T-helper 22 cell (primary cell): ENCODE measurements around the gene TPM4.
"Not testable (repeated sequence)": the region's sequence is repeated elsewhere in the genome, so short reads cannot be mapped to it uniquely, and the experiment has no call there.

Experiments
- DNase-seq: peaks from one replicate; pipeline ENCODE4 v3.0.0-alpha.2; 2020; ENCODE audit warnings: low read depth

The TPM4 gene

DNA sequence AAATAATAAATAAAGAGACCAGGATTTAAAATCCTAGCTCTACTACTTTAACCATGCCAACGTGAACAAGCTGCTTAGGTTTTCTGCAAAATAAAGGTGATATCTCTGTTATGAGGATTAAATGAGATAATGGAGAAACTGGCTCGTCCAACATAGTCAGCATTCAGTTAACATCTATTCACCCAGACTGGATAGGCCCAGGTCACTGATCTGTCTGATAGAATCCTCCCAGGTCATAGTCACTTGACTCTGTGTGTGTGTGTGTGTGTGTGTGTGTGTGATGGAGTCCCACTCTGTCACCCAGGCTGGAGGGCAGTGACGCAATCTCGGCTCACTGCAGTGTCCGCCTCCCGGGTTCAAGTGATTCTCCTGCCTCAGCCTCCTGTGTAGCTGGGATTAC is 22.5 kb downstream of the TPM4 start:
- DNase-seq = no peak

DNA sequence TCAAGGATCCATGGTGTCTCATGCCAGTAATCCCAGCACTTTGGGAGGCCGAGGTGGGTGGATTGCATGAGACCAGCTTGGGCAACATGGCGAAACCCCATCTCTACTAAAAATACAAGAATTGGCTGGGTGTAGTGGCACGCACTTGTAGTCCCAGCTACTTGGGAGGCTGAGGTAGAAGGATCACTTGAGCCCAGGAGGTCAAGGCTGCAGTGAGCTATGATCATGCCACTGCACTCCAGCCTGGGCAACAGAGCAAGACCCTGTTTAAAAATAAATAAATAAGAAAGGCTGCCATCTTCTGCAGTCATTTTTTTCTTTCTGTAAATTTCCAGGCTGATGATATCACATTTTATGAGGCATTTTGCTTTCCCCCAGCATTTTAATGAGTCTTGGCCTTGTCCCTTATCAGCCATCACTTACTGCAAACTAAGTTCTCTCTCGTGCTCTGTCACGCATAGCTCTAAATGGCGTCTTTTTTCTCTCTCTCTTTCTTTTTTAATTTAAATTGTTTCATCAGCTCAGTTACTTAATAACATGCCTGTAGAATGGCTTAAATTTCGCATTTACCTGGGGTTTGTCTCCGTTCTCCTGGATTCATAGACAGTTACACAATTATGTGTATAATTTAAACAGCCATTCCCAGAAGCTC is 23.1 kb downstream of the TPM4 start:
- not testable (repeated sequence) for DNase-seq

DNA sequence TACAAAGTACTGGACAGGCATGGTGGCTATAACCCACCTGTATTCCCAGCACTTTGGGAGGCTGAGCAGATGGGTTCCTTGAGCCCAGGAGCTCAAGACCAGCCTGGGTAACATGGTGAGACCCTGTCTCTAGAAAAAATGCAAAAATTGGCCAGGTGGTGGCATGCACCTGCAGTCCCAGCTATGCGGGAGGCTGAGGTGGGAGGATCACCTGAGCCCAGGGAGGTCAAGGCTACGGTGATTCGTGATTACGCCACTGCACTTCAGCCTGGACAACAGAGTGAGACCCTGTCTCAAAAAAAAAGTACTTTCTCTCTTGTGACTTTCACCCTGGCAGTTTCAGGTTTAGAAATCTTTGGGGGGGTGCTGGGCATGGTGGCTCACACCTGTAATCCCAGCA is 24.2 kb downstream of the TPM4 start:
- no peak for DNase-seq

DNA sequence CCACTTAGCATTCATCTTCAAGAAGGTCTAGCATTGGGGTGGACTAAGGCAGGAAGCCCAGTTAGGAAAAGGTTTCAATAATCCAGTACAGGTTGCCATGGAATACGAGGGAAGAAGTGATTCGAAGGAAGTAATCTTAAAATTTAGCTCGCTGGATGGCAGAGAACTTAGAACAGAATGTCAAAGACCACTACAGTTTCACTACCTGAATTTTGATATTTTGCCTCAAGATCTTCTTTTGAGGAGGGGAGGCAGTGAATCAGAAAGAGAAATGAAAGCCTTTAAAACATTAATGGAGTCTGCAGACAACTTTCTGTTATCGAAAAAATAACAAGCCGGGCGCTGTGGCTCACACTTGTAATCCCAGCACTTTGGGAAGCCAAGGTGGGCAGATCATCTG is 28.4 kb downstream of the TPM4 start:
- no peak for DNase-seq

DNA sequence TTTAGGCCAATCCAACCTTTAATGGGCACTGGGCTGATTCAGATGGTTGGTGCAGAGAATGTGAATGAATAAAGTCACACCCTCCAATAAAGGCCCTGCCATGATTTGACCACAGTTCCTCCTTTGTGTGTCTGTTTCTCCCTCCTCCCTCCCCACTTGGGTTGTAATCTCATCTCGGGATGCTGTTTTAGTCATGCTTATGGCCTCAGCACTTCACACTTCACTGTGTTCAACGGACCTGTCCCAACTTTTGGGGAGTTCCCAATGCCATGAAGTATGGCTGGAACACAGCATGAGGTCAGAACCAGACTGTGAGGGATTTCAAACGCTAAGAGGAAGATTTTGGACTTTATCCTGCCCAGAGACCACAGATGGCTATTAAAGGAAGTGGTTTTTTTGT is 29.8 kb downstream of the TPM4 start:
- no peak for DNase-seq

DNA sequence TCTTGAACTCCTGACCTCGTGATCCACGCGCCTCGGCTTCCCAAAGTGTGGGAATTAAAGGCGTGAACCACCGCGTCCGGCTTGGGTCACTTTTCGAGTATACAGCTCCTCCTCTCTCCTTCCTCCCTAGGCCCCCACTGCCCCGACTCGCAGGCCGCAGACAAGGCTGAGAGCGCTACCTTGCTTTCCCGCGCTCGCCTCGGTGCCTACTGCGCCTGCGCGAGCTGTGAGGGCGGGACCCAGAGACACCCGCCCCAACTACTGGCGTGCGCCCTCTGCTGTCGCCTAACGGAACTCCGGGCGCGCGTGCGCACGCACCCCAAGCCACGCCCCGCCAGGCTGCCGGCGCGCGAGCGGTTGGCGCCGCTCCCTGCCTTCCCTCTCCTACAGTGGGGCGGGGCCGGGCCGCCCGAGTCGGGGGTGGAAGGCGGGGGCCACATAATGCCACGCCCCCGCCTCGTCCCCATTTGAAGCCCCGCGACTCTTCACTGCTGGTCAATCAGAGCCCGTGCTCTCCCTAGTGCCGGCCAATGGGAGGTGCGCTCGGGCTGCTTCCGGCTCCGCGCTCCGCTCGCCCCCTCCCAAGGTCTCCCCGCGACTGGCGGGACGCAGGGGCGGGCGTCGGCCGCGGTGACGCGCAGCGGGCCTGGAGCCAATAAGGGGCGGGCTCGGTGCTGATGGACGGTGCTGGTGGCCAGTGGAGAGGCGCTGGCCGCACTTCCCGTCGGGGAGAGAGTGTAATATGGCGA is 35.0 kb downstream of the TPM4 start, which contains the start of gene RAB8A:
Gene RAB8A (plus strand): TSS at position 730 of the 749 bp plus-strand sequence. CDS start 13 bp downstream, at position 743.
- DNase-seq = peak; percentile 98

DNA sequence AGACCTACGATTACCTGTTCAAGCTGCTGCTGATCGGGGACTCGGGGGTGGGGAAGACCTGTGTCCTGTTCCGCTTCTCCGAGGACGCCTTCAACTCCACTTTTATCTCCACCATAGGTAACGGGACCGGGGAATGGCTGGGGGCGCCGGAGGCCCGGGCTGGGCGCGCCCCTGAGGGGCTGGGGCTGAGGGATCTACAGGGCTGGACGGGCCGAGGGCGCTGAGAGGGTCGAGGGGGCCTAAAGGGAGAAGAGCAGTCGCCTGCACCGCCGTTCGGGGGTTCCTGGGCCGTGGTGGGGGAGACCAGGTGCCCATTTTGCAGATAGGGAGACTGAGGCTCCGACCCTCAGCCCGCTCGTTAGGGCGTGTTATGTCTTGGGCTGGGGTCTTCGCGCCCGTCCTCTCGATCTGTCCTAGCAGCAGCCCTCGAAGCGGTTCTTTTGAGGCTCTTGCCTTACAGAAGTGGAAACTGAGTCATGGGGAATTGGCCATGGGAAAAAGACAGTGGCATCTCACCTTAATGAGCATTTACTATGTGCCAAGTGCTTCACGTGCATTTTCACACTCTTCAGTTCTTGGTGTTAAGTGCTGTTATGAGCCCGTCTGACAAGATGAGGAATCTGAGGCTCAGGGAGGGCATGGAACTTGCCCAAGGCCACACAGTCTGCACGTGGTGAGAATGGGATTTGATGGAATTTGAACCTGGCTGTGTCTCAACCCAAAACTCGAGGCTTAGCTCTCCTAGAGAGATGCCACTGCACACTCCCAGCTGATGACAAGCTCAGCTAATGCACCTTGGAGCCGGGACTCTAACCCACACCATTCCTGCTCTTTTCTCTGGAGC is 35.8 kb downstream of the TPM4 start:
- no peak for DNase-seq

DNA sequence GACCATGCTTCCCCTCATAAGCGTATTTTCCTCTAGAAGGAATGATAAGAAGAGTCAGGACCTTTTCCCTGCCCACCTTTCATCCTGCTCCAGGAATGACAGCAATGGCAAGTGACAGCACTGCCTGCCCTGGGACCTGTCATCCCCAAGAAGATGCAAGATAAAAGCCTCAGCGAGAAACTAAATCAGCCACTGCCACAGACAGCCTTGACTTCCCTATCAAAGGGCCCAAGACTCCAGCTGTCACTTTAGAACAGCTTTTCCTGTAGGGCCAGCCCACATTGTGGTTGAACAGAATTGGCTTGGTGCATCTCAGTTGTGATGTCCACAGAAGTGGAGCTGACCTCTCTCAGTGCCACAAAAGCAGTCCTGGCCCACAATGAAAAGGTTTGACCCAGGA is 36.5 kb downstream of the TPM4 start:
- DNase-seq = no peak

DNA sequence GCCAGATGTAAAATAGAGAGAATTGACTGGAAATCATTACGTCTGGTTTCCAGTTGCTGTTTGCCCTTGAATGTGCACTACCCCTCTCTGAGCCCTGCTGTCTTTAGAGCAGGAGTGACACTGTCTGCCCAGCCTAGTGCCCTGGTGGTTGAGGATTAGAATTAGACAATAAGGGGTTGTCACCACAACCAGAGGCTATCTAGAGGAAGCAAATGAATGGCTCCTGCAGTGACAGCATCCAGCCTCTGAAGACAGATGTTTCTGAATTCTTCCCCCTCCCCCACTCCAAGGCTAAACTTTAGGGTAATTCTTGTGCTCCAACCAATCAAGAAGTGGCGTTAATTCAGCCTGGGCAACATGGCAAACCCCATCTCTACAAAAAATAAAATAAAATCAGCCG is 37.4 kb downstream of the TPM4 start:
- DNase-seq = no peak

DNA sequence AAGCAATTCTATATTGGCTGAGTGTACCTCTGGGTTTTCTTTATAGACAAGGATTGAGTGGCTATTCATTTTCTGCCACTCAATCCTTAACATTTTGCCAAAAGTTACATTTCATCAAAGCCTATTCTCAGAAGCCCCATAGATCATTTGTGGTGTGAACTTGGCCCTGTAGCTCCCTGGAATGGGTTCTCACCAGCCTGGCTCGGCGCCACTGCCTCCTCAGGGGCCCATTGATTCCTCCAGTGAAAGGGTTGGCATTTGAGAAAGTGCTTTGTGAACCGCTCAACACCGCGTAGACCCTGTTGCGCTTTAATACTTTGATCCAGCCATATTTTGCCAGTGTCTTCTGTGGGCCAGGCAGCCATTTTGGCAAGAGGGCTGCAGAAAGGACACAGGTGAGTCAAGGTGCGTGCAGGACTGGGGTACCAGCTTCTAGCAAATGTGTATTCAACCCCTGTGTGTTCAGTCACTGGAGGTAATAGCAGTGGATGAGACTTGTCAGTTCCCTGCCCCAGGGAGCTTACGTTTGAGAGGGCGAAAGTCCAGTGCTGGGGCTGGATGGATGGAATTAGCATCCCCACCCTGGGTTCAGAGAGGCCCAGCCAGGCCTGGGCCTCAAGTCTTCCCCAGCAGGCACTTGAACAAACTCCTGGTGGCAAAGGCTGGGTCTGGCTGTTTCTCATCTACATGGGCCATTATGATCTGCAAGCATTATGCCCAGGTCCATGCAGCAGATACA is 39.2 kb downstream of the TPM4 start:
- DNase-seq = no peak

DNA sequence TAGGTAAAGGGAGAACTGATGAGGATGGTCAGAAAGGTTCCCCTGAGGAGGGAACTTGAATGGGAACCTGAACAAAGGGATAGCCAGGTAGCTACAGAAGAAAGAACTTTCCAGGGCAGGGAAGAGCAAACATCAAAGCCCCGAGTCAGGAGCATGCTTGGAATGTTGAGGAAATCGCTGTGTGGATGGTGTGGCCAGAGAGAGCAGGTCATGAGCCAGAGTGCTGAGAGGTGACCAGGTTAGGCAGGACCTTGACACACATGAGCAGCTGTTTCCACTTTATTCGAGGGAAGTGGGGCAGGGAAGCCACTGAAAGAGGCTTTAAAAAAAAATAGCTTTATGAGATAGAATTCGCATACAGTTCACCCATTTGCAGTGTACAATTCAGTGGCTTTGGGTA is 39.8 kb downstream of the TPM4 start:
- no peak for DNase-seq

DNA sequence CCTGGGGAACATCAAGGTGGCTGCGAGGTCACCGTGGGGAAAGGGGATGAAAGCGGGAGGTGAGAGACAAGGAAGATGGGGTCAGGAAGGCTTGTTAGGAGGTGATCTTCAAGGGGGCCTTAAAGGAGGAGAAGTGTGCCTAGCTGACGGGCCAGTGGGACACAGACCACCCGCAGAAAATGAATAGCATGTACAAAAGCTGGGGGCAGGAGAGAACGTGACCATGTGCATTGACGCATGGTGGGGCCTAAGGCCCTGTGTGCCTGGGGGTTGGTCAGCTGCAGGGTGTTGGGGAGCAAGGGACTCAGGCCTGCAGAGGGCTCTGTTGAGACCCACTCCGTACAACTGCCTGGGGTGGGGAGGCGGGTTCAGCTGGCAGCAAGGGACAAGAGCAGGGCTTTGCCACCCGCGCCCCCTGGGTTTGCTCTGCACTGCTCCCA is 41.3 kb downstream of the TPM4 start:
- no peak for DNase-seq

DNA sequence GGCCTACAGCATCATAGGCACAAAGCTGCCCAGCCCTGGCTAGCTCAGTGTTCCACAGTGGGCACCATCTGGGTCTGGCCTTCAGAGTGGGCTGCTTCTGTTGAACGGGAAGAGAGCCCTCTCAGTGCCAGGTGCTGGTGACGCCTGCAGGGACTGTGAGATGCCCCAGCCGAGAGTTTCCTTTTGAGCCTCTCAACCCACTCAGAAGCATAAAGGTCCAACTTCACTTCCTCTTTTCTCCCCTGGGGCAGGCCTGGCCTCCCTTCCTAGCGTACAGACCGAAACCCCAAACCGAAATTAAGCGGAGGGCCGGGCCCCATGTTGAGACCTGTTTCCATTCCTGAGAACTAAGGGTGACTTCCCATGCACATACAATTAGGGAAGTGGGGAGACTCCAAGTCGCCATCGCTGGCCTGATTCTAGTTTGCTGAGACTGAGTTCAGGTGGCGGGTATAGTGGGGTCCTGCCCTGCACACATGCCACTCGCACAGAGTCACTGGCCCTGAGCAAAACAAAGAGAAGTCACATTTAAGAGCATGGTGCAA is 42.3 kb downstream of the TPM4 start:
- no peak for DNase-seq

DNA sequence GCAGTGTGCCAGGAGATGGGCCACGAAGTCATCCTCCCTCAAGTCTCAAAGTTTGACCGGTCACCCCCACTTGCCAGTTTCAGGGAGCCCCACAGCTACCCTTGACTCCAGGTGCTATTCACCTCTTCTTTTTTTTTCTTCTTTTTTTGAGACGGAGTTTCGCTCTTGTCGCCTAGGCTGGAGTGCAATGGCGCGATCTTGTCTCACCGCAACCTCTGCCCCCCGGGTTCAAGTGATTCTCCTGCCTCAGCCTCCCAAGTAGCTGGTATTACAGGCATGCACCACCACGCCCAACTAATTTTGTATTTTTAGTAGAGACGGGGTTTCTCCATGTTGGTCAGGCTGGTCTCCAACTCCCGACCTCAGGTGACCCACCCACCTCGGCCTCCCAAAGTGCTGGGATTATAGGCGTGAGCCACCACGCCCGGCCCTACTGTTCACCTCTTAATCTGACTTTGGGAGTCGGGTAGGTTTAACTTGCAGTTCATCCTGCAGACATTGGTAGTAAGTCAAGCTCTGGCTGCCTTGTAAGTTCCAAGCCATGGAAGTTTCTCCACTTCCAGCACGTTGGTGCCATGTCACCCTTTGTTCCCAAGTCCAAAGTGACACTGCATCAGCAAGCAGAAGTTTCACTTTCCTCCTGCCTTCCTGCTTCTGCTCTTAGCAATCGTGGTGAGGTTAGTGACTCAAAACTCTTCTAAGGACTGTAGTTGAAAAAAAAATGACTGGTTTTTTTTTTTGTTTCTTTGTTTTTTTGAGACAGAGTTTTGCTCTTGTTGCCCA is 43.0 kb downstream of the TPM4 start:
- peak; percentile 10 for DNase-seq

DNA sequence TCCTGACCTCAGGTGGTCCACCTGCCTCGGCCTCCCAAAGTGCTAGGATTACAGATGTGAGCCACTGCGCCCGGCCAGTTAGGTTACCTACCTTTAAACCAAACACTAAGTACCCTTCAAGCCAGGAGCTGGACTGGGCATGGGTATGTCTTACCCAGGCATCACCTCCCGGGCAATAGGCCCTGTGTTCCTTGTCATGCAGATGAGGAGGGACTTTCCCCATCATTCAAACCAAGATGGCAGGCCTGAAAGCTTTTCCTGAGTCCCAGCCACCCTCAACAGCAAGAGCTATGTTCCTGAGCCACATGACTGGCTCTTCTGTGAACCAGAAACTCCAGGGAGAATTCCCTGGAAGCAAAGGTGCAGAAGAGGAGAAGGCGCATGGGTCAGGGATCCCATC is 44.8 kb downstream of the TPM4 start:
- DNase-seq = no peak

DNA sequence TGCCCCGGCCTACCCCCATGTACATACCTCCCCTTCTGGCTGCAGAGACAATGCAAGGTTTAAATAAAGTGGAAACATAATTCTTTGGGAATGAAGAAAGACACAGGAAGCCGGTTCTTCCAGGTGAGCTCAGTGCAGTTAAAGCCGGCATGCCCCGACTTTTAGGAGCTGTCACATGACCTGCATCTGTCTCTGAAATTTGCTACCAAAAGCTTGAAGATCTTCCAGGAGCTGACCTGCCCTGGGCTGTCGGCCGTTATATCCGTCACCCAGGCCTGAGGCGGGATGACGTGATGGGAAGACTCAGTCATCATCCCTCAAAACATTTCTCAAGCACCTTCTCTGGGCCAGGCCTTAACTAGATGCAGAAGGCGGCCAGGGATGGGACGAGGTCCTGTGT is 45.7 kb downstream of the TPM4 start:
- no peak for DNase-seq

DNA sequence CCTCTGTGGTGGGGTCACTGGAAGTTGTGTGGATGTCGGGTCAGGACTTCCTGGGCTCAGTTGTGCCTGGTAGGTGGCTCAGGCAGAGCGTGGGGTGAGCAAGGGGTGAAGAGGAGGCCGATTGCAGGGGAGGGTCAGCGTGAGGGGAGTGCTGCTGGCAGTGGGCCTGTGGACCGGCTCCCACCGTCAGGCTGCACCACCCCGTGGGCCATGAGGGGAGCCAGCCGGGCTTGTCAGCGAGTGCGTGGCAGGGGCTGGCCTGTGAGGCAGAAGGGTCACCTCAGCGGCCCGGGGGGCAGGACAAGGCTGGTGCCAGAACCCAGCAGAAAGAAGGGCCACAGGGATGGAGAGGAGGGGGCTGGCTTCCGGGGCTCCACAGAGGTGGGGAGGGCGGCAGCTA is 48.7 kb downstream of the TPM4 start:
- no peak for DNase-seq

DNA sequence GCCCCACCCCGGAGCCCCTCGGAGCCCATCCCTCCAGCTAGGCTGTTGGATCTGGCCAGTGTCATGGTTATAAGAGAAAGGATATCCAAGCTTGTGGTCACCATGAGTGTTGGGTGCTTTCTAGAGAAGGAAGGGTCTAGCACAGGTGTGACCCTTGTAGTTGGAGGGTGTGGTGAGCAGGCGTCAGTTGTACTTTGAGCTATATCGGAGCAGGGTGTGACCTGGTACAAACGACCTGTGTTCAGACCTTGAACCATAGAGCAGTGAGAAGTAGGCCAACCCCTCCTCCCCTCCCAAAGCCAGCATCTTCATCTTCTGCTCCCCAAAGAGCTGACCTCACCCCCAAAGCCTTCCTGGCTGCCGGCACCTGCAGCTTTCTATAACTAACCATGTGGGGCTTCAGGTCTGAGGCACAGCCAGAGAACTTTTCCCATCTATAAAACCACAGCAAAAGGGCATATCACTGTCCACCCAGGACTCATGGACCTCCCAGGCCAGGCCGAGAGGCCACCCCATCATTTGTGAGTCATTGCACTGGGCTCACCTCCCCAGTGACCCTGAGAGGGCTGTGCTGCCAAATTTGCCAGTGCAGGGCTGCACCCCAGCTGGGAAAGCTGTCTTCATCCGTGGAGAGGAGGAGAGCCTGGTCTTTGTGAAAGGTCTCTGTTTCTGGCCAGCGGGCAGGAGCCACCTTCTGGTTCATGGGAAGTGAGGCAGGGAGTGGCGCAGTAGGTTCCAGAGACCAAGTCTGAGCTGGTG is 49.6 kb downstream of the TPM4 start:
- DNase-seq = no peak

DNA sequence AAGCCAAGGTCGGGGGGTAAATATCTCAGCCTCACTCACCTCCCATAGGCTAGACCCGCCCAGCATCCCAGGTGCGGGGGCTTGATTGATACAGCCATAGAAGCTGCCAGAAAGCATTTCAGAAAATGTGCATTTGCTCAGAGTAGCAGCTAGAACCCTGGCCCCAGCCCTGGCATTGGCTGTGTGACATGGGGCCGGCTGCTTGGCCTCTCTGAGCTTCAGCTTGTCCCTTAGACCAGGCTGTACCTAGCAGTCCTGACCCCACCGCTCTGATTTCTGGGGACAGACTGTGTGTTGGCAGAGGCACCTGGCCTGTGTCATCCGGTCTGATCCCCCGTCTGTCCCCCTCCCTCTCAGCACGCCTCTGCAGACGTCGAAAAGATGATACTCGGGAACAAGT is 50.8 kb downstream of the TPM4 start:
- DNase-seq = no peak

DNA sequence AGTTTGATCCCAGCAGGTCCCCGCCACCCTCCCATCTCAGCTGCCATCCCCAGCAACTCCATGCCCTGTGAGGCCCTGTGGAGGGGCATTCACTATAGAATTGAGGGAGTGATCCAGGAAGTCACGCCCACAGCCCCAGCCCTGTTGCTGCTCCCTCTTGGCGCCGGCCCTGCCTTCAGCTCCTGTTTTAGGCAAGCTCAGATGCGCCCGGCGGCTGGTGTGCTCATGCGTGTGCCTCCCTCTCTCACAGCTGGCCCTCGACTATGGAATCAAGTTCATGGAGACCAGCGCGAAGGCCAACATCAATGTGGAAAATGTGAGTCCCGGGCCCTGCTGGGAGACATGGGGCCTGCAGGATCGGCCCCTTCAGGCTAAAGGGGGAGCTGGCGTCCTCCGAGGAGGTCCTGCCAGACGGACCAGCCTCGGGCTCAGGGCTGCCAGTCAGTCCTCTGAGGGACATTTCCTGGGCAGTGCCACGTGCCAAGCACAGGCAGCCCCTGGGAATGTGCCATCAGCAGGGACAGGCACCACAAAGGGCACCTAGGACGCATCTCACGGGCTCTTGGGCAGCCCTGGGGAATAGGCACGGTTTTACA is 51.6 kb downstream of the TPM4 start:
- DNase-seq = no peak
